ENCODE measurements around the gene SNX27. TPM values are rescaled to one million over a fixed set of nuclear protein-coding genes. Genes with fewer than 3 reads are reported as not detected.
A peak's percentile ranks its signal among the peaks of the same experiment; 100 is the strongest.

The SNX27 gene
- total RNA-seq, 2 donors from 2014 or later: 24.1 to 38.4 TPM

- TF ChIP-seq POLR2A (IDR thresholded peaks at IDR 0.05) (no peak), CTCF (IDR thresholded peaks at IDR 0.05) (no peak), POLR2AphosphoS5 (IDR thresholded peaks at IDR 0.05) (no peak)
- H3K4me1 ChIP-seq (replicated peaks): no peaks in the 10 kb centered on the region
- H3K27ac ChIP-seq: no peak overlapping the region
- H3K4me3 ChIP-seq: no peak overlapping the region
- intact Hi-C loops (cut with DNase I): no loop called here
- no peaks in the 10 kb centered on the region for H3K36me3 ChIP-seq
- no peak for DNase-seq (ENCODE audit: low spot score)
- no peaks in the 10 kb centered on the region for H3K9me3 ChIP-seq
- 76% methylated on average over 8 of the region's 8 CpGs for WGBS
- no peaks in the 10 kb centered on the region for H3K27me3 ChIP-seq (replicated peaks; ENCODE audit: insufficient read depth)
Measured at GRCh38 chr1:151579436-151580225, 32.2 kb upstream of the SNX27 start.

GRCh38 chr1:151581451-151581850 lies 30.4 kb upstream of the SNX27 start:
- 49% methylated on average over 5 of the region's 5 CpGs for WGBS
- DNase-seq (ENCODE audit: low spot score): no peak
- TF ChIP-seq CTCF (IDR thresholded peaks at IDR 0.05) (no peak), POLR2A (IDR thresholded peaks at IDR 0.05) (no peak), POLR2AphosphoS5 (IDR thresholded peaks at IDR 0.05) (no peak)
- H3K27ac ChIP-seq: no peak overlapping the region
- H3K9me3 ChIP-seq: no peaks in the 10 kb centered on the region
- no peaks in the 10 kb centered on the region for H3K36me3 ChIP-seq
- intact Hi-C loops (cut with DNase I): no loop called here
- H3K4me1 ChIP-seq (replicated peaks): no peaks in the 10 kb centered on the region
- H3K4me3 ChIP-seq: no peak overlapping the region
- no peaks in the 10 kb centered on the region for H3K27me3 ChIP-seq (replicated peaks; ENCODE audit: insufficient read depth)

- DNase-seq (ENCODE audit: low spot score): no peak
- TF ChIP-seq POLR2A (IDR thresholded peaks at IDR 0.05) (no peak), CTCF (IDR thresholded peaks at IDR 0.05) (no peak), POLR2AphosphoS5 (IDR thresholded peaks at IDR 0.05) (no peak)
- Histone ChIP-seq H3K27me3 (replicated peaks; ENCODE audit: insufficient read depth) (no peaks in the 10 kb centered on the region), H3K4me3 (no peak overlapping the region), H3K27ac (no peak overlapping the region), H3K36me3 (no peaks in the 10 kb centered on the region), H3K4me1 (replicated peaks) (no peaks in the 10 kb centered on the region), H3K9me3 (no peaks in the 10 kb centered on the region)
- WGBS: 86% methylated on average over 1 of the region's 1 CpG
- intact Hi-C loops (cut with DNase I): no loop called here
Measured at GRCh38 chr1:151581921-151582320, 29.9 kb upstream of the SNX27 start.

- no peaks in the 10 kb centered on the region for H3K27me3 ChIP-seq (replicated peaks; ENCODE audit: insufficient read depth)
- WGBS: 58% methylated on average over 2 of the region's 2 CpGs
- no peaks in the 10 kb centered on the region for H3K9me3 ChIP-seq
- intact Hi-C loops (cut with DNase I): no loop called here
- no peaks in the 10 kb centered on the region for H3K36me3 ChIP-seq
- H3K4me3 ChIP-seq: no peak overlapping the region
- no peak for TF ChIP-seq POLR2AphosphoS5 (IDR thresholded peaks at IDR 0.05)
- no peak for TF ChIP-seq POLR2A (IDR thresholded peaks at IDR 0.05)
- no peak for TF ChIP-seq CTCF (IDR thresholded peaks at IDR 0.05)
- no peak overlapping the region for H3K27ac ChIP-seq
- DNase-seq (ENCODE audit: low spot score): no peak
- no peaks in the 10 kb centered on the region for H3K4me1 ChIP-seq (replicated peaks)
Measured at GRCh38 chr1:151583796-151584195, 28.1 kb upstream of the SNX27 start.

- 40% methylated on average over 6 of the region's 6 CpGs for WGBS
- Histone ChIP-seq H3K4me1 (replicated peaks) (no peaks in the 10 kb centered on the region), H3K36me3 (no peaks in the 10 kb centered on the region), H3K27me3 (replicated peaks; ENCODE audit: insufficient read depth) (no peaks in the 10 kb centered on the region), H3K9me3 (no peaks in the 10 kb centered on the region), H3K27ac (no peak overlapping the region), H3K4me3 (no peak overlapping the region)
- intact Hi-C loops (cut with DNase I): no loop called here
- peak; percentile 25 for DNase-seq (ENCODE audit: low spot score)
- no peak for TF ChIP-seq POLR2AphosphoS5 (IDR thresholded peaks at IDR 0.05)
- no peak for TF ChIP-seq CTCF (IDR thresholded peaks at IDR 0.05)
- no peak for TF ChIP-seq POLR2A (IDR thresholded peaks at IDR 0.05)
Measured at GRCh38 chr1:151584278-151584677, 27.6 kb upstream of the SNX27 start.
